Smooth muscle cell (in vitro differentiated cells): Measurements from ENCODE around the gene SH3PXD2A. TPM values are rescaled to one million over a fixed set of nuclear protein-coding genes. Genes with fewer than 3 reads are reported as not detected.

Experiments used
- DNase-seq: peaks from one replicate; lab custom pipeline; 2025; ENCODE audit not compliant: unreplicated experiment; lab: John Stamatoyannopoulos, UW
- H2AFZ ChIP-seq: fragments of 200-600 bp; sonication (generic); 2 replicates; pipeline ENCODE4 v1.6.0; 2016; ENCODE audit warnings: antibody characterized with exemption, low read depth, mild to moderate bottlenecking
- H3F3A ChIP-seq: fragments of 200-600 bp; sonication (generic); 2 replicates; pipeline ENCODE4 v1.6.0; 2017; ENCODE audit warnings: antibody characterized with exemption, low read depth
- H3K27ac ChIP-seq: fragments of 200-600 bp; sonication (generic); 2 replicates; pipeline ENCODE4 v1.5.1; 2016; ENCODE audit warnings: low read depth, mild to moderate bottlenecking
- H3K27me3 ChIP-seq: fragments of 200-600 bp; sonication (generic); 2 replicates; pipeline ENCODE4 v1.6.1; 2016; ENCODE audit warnings: low read depth, mild to moderate bottlenecking
- H3K36me3 ChIP-seq: fragments of 200-600 bp; sonication (generic); 2 replicates; pipeline ENCODE4 v1.5.1; 2016; ENCODE audit warnings: low read depth
- H3K4me1 ChIP-seq: fragments of 200-600 bp; sonication (generic); 2 replicates; pipeline ENCODE4 v1.5.1; 2016; ENCODE audit warnings: low read depth
- H3K4me2 ChIP-seq: fragments of 200-600 bp; sonication (generic); 2 replicates; pipeline ENCODE4 v1.6.0; 2016; ENCODE audit warnings: mild to moderate bottlenecking
- H3K4me3 ChIP-seq: fragments of 200-600 bp; sonication (generic); 2 replicates; pipeline ENCODE4 v1.5.1; 2016; ENCODE audit warnings: mild to moderate bottlenecking
- H3K79me2 ChIP-seq: fragments of 200-600 bp; sonication (generic); 2 replicates; pipeline ENCODE4 v1.6.0; 2016; ENCODE audit warnings: low read depth, mild to moderate bottlenecking
- H3K9ac ChIP-seq: fragments of 200-600 bp; sonication (generic); 2 replicates; pipeline ENCODE4 v1.6.0; 2016; ENCODE audit warnings: low read depth
- H3K9me3 ChIP-seq: fragments of 200-600 bp; sonication (generic); replicated peaks from 2 replicates; pipeline ENCODE4 v1.5.1; 2016; ENCODE audit warnings: low read depth
- H4K20me1 ChIP-seq: fragments of 200-600 bp; sonication (generic); 2 replicates; pipeline ENCODE4 v1.6.0; 2016; ENCODE audit warnings: low read depth
- CTCF ChIP-seq: fragments of 200-600 bp; sonication (generic); IDR thresholded peaks from 2 replicates; pipeline ENCODE4 v1.5.1; 2017; ENCODE audit warnings: borderline replicate concordance, mild to moderate bottlenecking, antibody characterized with exemption; ENCODE audit not compliant: insufficient read depth, poor library complexity, severe bottlenecking
- WGBS: methylation state at CpG from one replicate; pipeline ENCODE4 v1.1.7; 2016; ENCODE audit warnings: low lambda C conversion rate; 5-methylcytosine and 5-hydroxymethylcytosine counted together
- polyA plus RNA-seq: library from polyadenylated mRNA; unstranded; fragments of >200 nt; fragmentation: Nextera tagmentation; extraction: Ambion mirVana; gene quantifications from 2 replicates; pipeline ENCODE4 v1.2.1, GENCODE V29; 2016
- total RNA-seq: library from RNA; depleted of rRNA; stranded (reverse); fragments of >200 nt; gene quantifications from 2 replicates; pipeline ENCODE4 v1.2.3, GENCODE V29; 2014

SH3PXD2A gene
- total and polyA plus RNA-seq, 2 experiments from 2014 or later: 30.1 to 37.9 TPM

DNA sequence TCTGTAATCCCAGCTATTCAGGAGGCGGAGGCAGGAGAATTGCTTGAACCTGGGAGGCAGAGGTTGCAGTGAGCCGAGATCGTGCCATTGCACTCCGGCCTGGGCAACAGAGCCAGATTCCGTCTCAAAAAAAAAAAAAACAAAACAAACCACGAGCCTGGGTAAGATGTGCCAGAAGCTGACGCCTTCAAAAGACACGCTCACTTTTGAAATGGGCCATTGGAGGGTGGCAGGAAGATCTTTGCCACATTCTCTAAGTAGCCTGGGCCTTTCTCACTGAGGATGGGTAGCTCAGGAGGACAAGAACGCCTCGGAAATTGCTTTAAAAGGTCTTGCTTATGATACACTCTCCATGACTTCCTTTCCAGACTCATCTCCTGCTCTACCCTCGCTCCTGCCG lies 172.7 kb downstream of the SH3PXD2A start:
- H2AFZ ChIP-seq: no peak overlapping the region
- WGBS: 88% methylated on average over 12 of the region's 12 CpGs
- H4K20me1 ChIP-seq: peaks cover 17% of the 10 kb centered on the region
- peaks cover 42% of the 10 kb centered on the region for H3K79me2 ChIP-seq
- H3K4me2 ChIP-seq: no peak overlapping the region
- no peaks in the 10 kb centered on the region for H3K9me3 ChIP-seq
- H3K4me3 ChIP-seq: no peak overlapping the region
- DNase-seq: no peak
- H3K9ac ChIP-seq: no peak overlapping the region
- TF ChIP-seq CTCF: no peak
- H3K27me3 ChIP-seq: no peaks in the 10 kb centered on the region
- H3K36me3 ChIP-seq: no peaks in the 10 kb centered on the region
- H3K27ac ChIP-seq: no peak overlapping the region
- peaks cover 15% of the 10 kb centered on the region for H3K4me1 ChIP-seq
- H3F3A ChIP-seq: peaks cover 18% of the 10 kb centered on the region

- DNase-seq: no peak
- Histone ChIP-seq H3F3A (peaks cover 22% of the 10 kb centered on the region), H4K20me1 (peaks cover 9% of the 10 kb centered on the region), H3K27ac (peak overlapping the region; percentile 100), H3K4me2 (no peak overlapping the region), H3K4me1 (peaks cover 15% of the 10 kb centered on the region), H3K27me3 (no peaks in the 10 kb centered on the region), H3K9ac (no peak overlapping the region), H3K4me3 (no peak overlapping the region), H2AFZ (no peak overlapping the region), H3K36me3 (no peaks in the 10 kb centered on the region), H3K9me3 (no peaks in the 10 kb centered on the region), H3K79me2 (peaks cover 42% of the 10 kb centered on the region)
- no peak for TF ChIP-seq CTCF
- WGBS: 92% methylated on average over 28 of the region's 29 CpGs
Observed at GRCh38 chr10:103681617-103682399, 173.6 kb downstream of the SH3PXD2A start.

DNA sequence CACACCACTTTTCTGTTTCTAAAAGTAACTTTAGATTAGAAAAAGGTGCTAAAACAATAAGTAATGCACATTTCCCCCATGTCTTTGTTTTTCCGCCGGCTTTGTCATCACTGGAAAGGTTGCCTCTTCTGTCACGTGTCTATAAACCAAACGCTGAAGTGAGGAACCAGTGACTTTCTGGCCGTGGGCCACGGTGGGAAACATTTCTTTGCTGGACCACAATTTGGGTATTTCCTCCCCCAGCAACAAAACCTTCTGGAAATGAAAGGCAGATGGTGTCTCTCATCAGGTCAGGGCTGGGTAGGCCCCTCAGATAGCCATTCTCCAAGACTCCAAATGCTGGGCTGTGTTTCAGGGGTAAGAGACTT lies 174.5 kb downstream of the SH3PXD2A start:
- H3K4me1 ChIP-seq: peaks cover 17% of the 10 kb centered on the region
- WGBS: 85% methylated on average over 6 of the region's 6 CpGs
- no peaks in the 10 kb centered on the region for H3K27me3 ChIP-seq
- no peak overlapping the region for H3K4me3 ChIP-seq
- H4K20me1 ChIP-seq: peaks cover 2% of the 10 kb centered on the region
- no peak overlapping the region for H2AFZ ChIP-seq
- peaks cover 27% of the 10 kb centered on the region for H3F3A ChIP-seq
- no peak for DNase-seq
- TF ChIP-seq CTCF: no peak
- H3K4me2 ChIP-seq: no peak overlapping the region
- H3K9ac ChIP-seq: no peak overlapping the region
- H3K79me2 ChIP-seq: peaks cover 41% of the 10 kb centered on the region
- H3K27ac ChIP-seq: peak overlapping the region; percentile 100
- no peaks in the 10 kb centered on the region for H3K9me3 ChIP-seq
- H3K36me3 ChIP-seq: no peaks in the 10 kb centered on the region
